Stimulated activated CD8-positive, alpha-beta memory T cell treated with anti-CD3 and anti-CD28 coated beads, Interleukin-7, amount 100 ng/mL, for 4 hours (primary cell): ENCODE results near the gene PRR18.
A peak's percentile ranks its signal among the peaks of the same experiment; 100 is the strongest.

Experiments
- DNase-seq, 2 donors: peaks; one replicate each; pipeline ENCODE4 v3.0.0-alpha.2; 2020; ENCODE audit warnings: low read depth in 2 of 2

PRR18 gene

DNA sequence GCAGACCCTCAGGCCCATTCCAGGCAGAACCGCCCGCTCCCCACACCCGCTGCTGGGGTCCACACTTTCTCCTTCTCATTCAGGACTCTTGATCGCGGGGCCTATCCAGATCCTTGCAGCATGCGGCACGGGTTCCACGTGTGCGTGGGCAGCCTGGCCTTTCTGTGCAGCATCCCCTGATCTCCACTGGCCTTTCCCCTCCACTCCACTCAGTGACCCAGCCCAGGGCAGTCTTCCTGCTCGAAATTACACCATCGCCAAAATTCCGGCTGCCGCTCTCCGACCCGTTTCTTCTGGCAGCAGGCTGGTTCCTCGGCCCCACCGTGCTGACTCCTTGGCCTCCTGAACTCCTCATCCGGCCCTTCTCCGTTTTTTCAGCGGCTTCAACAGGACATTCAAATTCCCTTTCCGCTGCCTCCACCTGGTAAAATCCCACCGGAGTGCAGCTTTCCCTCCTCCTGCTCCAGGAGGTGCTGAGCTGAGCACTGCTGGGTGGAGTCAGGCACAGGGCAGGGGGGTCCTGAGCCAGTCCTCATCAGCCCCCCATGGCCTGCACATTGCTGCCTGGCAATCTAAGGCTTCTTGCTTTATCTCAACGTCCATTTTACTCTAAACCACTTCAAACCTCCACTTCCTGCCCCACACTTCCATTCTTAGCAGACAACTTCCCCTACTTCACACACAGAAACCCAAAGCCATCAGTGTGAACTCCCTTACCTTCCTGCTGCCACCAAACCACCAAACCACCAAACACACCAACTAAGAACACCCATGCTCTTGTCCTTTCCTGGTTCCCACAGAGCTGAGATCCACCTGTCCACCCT lies 25.2 kb upstream of the PRR18 start:
- DNase-seq: no peak

- DNase-seq: no peak
These were observed 23.6 kb upstream of the PRR18 start for GRCh38 chr6:166331503-166332415.

GRCh38 chr6:166330612-166331011 lies 22.4 kb upstream of the PRR18 start:
- no peak for DNase-seq

GRCh38 chr6:166325383-166326042 lies 17.3 kb upstream of the PRR18 start:
- no peak for DNase-seq

DNA sequence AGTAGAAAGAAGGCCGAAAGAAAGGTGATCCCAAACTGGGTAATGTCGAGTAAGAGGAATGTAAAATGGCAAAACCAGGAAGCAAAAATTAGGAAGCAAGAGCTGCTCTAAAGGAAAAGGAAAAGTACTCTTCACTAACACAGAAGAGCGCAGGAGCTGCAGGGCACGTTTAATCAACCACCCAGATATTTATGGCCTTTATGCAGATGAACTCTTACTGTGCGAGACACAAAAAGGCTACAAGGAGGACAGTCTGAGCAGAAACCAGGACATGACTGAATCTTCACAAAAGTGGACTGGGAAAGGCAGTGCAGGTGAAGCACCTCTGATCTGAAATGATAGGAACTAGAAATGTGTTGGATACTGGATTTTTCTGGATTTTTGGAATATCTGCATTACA lies 15.2 kb upstream of the PRR18 start:
- no peak for DNase-seq

DNA sequence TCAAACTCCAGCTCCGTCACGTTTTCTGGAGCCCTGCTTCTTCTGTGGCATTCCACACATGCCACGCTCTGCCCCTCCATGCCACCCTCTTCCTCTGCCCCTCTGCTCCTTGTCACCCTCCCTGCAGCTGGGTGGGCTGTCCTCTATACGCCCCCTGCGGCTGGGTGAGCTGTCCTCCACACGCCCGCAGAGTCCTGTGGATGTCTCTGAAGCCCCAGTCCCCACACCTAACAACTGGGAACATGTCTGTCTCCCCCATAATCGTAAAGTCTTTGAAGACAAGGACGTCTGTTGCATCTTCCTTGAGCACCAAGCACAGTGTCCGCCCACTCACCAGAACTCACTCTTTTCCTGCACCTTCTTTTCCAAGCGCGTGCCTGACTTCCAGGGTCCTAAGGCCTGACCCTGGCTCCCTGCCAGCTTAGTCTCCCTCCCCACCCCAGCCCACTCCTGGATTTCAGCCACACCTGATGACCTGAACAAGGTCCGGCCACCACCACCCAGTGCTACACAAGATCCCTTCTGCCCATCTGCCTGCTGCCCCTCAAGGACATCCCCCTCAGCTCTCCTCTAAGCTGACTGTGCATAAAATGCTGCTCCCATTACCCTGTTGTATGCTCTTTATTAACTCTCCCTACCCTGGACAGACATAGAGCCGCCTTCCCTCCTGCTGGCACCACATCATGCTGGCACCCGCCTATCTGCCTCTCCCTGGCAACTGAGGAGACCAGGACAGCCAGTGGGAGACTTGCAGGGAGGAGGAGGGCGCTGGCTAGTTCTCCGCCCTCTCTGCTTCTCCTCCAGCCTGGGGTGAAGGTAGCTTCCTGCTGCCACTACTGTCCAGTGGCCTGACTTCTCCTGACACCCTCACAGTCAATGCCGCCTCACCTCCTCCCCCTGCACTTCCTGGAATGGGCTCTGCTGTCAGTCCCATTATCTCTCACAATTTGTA lies 10.7 kb upstream of the PRR18 start:
- DNase-seq: no peak

- no peak for DNase-seq
These were observed 10.0 kb upstream of the PRR18 start for GRCh38 chr6:166318227-166318626.

GRCh38 chr6:166317261-166318212 lies 9.3 kb upstream of the PRR18 start:
- DNase-seq: no peak

DNA sequence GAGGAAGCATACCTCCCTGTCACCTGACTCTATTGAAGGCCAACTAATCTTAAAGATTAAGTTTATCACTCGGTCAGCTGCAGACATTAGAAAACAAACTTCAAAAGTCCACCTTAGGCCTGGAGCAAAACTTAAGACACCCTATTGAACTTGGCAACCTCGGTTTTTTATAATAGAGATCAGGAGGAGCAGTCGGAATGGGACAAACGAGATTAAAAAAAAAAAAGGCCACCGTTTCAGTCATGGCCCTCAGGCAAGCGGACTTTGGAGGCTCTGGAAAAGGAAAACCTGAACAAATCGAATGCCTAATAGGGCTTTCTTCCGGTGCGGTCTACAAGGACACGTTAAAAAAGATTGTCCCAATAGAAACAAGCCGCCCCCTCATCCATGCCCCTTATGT lies 7.2 kb upstream of the PRR18 start:
- DNase-seq: no peak

GRCh38 chr6:166314454-166314853 lies 6.3 kb upstream of the PRR18 start:
- no peak for DNase-seq

- DNase-seq: peak in 1 of 2 donors; percentile 43
These were observed 5.3 kb upstream of the PRR18 start for GRCh38 chr6:166313255-166314070.

DNA sequence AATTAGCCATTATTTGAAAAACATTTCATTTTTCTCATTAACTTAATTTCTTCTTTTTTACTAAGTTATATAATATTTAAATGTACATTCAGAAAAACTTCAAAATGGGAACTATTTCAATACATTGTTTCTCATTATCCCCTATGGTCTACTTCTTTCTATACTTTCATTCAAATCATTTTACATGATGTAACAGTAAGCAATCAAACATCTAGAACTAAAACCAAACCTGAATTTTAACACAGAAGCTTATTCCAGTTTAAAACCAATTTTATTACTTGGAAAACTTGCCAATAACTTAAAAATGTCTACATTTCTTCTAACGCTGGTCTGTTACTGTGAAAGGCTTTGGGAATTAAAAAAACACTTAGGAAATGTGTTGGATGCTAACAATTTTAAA lies 4.6 kb upstream of the PRR18 start:
- no peak for DNase-seq

DNA sequence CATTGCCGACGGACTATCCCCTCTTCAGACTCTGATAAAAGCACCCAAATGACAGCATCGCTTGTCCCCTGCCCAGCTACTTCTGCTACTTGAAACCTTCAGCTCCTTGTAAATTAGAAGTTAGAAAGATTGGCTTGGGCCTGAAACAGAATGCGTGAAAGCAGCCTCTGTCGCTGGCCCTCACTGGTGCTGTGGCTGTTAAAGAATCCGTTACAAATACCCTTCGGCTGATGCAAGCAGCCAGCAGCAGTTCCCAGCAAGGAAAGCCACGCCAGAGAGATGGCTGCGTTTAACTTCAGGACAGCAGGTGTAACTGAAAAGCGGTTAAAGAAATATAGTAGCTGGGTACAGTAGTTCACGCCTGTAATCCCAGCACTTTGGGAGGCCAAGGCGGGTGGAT lies 2.4 kb upstream of the PRR18 start:
- no peak for DNase-seq

DNA sequence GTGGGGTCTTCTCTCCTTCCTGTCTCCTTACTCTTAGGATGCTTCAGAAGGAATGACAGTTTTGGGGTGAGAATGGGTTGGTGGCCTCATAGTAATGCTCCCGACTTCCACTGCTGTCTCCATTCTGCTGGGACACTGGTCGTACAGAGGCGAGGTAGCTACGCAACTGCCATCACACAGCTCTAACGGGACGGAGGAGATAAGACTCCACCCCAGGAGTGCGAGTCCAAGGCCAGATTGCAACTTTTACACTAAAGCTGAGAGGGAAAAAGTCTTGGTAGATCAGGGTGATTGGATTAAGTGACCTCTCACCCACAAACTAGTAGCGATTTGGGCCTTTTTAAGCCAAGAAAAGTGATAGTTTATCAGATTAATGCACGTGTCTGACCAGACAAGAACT lies 1.8 kb upstream of the PRR18 start:
- DNase-seq: no peak

- no peak for DNase-seq
These were observed 787 bp upstream of the PRR18 start for GRCh38 chr6:166308769-166309589.

DNA sequence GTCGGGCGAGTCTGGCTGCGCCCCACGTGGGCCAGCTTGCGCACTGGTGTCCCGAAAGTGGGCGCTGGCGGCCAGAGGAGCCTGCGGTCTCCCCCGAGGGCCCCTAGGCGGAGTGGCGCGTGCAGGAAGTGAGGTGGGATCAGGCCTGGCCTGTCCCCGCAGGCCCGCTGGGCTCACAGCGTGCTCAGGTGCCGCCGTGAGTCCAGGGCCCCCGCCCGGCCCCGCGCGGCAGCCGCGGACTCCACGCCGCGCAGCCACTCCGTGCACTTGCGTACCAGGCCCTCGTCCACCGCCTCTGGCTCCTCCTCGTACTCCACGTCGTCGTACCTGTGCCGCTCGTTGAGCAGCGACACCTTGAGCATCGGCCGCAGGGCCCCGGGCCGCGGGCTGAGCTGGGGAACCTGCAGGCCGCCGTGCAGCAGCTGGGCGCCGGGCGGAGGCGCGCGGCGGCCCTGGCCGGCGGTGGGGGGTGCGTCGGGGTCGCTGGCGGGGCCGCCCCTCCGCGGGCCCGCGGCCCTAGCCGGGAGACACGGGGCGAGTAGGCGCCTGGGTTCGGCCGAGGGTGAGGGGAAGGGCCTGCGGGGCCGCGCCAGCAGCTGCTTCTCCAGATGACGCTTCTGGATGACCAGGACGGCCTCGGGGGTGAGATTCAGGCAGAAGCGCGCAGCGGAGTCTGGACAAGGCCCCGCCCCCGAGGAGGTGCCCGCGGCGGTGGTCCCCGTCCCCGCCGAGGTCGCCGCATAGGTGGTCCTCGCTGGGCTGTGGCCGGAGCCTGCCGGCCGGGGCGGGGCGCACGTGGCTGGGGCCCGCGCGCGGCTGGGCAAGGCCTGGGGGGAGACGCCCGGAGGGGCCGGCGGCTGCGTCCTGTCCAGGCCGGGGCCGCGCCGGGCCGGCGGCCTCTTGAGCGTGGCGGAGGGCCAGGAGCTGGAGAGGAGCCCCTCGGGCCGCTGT lies 835 bp downstream of the PRR18 start:
- no peak for DNase-seq
